MM.1S (cell line): ENCODE data around the gene LIPH.

ENCODE experiments used
- EZH2 ChIP-seq: fragments of 300-600 bp; sonication (generic); optimal IDR thresholded peaks from 2 replicates; pipeline ENCODE3; 2017; ENCODE audit warnings: low read depth, mild to moderate bottlenecking, antibody characterized with exemption, low read length, mixed read lengths
- TF ChIP-seq, protein P1 (sequence below): fragments of 300-600 bp; sonication (generic); IDR thresholded peaks from 2 replicates; pipeline ENCODE4 v1.5.1; 2016; ENCODE audit warnings: antibody characterized with exemption, low read length, mixed read lengths

DNA sequence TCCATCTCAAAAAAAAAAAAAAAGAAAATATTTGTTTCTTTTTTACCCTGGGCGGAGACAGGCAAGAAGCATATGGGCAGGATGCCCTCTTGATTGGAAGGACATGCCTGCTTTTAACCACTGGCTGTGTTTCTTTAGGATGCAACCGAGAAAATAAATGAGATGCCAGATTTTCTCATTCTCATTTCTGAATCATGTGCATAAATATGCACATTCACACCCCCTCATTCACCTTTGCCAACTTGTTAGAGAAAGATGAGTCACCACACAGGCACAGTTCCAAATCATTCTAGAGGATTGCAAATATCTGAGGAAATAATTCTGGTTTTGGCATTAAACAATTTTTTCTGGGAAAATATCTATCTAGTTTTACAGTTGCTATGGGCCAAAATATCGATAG, 3.3 kb downstream of the LIPH start:
- no peak for TF ChIP-seq EZH2
- TF ChIP-seq, protein P1, sequence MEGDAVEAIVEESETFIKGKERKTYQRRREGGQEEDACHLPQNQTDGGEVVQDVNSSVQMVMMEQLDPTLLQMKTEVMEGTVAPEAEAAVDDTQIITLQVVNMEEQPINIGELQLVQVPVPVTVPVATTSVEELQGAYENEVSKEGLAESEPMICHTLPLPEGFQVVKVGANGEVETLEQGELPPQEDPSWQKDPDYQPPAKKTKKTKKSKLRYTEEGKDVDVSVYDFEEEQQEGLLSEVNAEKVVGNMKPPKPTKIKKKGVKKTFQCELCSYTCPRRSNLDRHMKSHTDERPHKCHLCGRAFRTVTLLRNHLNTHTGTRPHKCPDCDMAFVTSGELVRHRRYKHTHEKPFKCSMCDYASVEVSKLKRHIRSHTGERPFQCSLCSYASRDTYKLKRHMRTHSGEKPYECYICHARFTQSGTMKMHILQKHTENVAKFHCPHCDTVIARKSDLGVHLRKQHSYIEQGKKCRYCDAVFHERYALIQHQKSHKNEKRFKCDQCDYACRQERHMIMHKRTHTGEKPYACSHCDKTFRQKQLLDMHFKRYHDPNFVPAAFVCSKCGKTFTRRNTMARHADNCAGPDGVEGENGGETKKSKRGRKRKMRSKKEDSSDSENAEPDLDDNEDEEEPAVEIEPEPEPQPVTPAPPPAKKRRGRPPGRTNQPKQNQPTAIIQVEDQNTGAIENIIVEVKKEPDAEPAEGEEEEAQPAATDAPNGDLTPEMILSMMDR: no peak
